HG03457 (cell line): Measurements from ENCODE around the gene CCR5AS.
"Not testable (repeated sequence)": the region's sequence is repeated elsewhere in the genome, so short reads cannot be mapped to it uniquely, and the experiment has no call there.

Experiments used
- ATAC-seq: cut with Tn5 transposase; IDR thresholded peaks from one replicate; pipeline ENCODE4 v1.9.1; 2021; ENCODE audit warnings: moderate number of reproducible peaks; ENCODE audit not compliant: unreplicated experiment

CCR5AS gene

DNA sequence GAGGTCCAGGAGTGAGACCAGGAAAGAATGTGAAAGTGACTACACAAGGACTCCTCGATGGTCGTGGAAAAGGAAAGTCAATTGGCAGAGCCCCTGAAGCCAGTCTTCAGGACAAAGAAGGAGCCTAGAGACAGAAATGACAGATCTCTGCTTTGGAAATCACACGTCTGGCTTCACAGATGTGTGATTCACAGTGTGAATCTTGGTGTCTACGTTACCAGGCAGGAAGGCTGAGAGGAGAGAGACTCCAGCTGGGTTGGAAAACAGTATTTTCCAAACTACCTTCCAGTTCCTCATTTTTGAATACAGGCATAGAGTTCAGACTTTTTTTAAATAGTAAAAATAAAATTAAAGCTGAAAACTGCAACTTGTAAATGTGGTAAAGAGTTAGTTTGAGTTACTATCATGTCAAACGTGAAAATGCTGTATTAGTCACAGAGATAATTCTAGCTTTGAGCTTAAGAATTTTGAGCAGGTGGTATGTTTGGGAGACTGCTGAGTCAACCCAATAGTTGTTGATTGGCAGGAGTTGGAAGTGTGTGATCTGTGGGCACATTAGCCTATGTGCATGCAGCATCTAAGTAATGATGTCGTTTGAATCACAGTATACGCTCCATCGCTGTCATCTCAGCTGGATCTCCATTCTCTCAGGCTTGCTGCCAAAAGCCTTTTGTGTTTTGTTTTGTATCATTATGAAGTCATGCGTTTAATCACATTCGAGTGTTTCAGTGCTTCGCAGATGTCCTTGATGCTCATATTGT lies 47.0 kb downstream of the CCR5AS start:
- no peak for ATAC-seq

DNA sequence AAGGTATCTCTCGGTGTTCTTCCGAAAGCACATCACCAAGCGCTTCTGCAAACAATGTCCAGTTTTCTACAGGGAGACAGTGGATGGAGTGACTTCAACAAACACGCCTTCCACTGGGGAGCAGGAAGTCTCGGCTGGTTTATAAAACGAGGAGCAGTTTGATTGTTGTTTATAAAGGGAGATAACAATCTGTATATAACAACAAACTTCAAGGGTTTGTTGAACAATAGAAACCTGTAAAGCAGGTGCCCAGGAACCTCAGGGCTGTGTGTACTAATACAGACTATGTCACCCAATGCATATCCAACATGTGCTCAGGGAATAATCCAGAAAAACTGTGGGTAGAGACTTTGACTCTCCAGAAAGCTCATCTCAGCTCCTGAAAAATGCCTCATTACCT lies 48.4 kb downstream of the CCR5AS start:
- no peak for ATAC-seq

DNA sequence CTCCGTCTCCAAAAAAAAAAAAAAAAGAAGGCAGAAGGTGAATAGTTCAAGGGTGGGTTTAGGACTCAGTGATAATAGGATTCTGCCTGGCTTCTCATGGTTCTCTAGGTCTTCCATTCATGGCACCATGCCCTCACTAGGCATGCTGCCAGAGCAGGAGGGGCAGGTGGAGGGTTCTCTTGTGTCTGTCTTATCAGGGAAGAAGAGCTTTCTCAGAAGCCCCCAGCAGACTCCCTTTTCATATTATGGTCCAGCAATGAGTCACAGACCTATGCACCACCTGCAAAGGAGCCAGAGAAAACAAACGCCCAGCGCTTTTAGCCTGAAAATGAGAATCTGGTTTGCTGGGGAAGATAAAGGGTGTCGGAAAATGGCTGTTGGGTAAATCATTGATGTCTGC lies 50.0 kb downstream of the CCR5AS start:
- no peak for ATAC-seq

DNA sequence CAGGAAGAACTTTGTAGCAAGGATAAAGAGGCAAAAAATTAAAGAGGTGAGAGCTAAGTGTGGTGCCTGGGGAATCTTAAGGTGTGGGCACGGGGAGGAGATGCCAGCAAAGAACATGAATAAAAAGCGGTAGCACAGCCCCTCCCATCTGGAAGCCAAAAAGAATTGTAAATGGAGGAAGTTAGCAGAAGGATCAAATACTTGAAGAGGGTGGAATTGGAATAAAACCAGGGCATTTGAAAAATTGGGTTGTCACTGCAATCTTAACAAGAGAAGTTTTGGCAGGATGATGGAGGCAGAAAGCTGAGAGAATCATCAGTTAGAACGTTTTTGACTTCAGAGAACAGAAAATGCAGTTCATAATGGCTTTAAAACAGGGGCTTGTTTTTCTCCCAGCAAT lies 50.6 kb downstream of the CCR5AS start:
- ATAC-seq, result no peak

DNA sequence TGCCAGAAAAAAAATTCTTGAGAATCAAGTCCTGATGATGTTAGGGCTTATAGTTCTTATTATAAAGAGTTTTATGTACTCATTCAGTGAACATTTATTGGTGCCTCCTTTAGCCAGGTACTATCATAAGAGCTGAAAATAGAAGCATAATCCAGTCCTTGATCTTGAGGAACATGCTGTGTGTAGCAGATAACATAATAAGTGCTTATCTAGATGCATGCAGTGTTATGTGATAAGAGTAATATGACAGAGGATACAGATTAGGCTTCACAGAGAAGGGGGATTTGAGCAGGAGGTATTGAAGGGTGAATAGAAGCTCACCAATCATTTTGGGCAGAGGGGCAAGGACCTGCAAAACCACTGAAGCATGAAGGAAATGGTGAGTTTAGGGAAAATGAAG lies 51.9 kb downstream of the CCR5AS start:
- ATAC-seq, result no peak

DNA sequence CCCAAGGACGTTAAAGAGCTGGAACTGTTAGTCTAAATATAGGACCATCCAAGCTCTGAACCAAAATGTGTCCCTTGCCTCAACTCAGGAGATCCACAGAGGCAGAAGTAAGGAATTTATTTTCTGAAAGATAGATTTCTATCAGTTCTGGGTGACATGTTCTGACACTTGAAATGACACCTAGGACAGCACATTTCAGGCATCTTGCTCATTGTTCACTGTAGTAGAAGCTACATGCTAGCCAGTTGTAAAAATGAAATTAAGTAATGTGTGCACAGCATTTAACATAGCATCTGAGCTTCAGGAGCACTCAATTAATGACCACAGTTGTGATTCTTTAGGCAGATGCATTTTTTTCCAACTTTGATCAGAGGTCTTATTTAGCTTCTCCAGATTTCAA lies 52.4 kb downstream of the CCR5AS start:
- no peak for ATAC-seq

DNA sequence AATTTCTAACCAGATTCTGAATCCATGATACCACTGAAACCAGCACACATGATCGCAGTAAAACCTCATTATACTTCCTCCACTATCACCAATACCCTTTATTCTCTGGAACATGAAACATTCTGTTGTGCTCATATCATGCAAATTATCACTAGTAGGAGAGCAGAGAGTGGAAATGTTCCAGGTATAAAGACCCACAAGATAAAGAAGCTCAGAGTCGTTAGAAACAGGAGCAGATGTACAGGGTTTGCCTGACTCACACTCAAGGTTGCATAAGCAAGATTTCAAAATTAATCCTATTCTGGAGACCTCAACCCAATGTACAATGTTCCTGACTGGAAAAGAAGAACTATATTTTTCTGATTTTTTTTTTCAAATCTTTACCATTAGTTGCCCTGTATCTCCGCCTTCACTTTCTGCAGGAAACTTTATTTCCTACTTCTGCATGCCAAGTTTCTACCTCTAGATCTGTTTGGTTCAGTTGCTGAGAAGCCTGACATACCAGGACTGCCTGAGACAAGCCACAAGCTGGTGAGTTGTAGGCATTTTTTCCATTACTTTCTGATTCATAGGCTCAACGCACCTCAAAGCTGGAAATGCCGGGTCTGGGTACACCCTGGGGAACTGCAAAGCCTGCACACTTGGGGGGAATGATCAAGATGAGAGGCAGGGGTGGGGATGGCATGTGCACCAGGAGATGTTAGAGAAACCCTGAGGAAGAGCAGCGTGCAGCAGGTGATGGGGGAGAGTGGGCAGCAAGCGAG lies 53.0 kb downstream of the CCR5AS start, which contains the start of gene CCR2:
Gene CCR2 (plus strand): TSS at position 465 of the 764 bp plus-strand sequence. CDS start 3,417 bp downstream, outside the sequence.
- ATAC-seq, result no peak

DNA sequence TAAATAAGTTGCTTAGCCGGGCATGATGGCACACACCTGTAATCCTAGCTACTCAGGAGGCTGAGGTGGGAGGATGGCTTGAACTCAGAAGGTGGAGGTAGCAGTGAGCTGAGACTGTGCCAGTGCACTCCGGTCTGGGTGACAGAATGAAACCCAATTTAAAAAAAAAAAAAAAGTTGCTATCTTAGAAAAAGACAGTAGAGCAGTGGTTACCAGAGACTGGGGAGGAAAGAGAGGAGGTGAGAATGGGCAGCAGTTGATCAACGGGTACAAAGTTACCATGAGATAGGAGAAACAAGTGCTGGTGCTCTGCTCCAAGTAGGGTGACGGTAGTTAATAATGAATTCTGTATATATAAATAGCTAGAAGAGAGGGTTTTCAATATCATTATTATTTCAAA lies 53.8 kb downstream of the CCR5AS start:
- no peak for ATAC-seq

DNA sequence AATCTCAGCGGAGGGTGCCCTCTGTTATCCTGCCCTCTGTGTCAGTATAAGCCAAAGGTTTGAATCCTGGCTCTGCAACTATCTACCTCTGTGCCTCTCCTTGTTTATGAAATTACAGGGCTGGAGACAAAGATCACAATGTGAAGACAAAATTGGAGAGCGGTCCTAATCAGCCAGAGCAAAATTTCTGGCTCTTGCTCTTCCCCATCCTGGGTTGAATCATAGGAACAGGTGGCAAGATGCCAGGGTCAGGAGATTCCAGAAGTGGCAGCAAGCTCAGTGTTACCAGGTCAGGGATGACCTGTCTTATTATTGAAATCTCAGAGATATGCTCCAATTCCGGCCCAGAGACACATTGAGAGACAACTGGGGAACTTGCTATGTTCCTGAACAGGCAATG lies 55.2 kb downstream of the CCR5AS start:
- no peak for ATAC-seq

DNA sequence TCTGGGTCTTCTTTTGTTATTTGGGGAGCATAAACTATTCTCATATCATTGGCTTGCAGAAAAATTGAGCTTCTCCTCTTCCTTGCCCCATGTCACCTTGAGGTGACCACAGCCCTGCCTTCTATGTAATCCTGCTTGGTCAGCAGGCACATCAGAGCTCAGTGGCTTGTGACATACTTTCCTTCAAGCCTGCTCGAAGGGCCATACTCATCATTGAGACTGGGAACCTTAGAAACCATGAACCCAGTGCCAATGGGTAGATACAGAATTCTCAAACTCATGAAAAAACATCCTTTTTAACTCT lies 56.7 kb downstream of the CCR5AS start:
- no peak for ATAC-seq

DNA sequence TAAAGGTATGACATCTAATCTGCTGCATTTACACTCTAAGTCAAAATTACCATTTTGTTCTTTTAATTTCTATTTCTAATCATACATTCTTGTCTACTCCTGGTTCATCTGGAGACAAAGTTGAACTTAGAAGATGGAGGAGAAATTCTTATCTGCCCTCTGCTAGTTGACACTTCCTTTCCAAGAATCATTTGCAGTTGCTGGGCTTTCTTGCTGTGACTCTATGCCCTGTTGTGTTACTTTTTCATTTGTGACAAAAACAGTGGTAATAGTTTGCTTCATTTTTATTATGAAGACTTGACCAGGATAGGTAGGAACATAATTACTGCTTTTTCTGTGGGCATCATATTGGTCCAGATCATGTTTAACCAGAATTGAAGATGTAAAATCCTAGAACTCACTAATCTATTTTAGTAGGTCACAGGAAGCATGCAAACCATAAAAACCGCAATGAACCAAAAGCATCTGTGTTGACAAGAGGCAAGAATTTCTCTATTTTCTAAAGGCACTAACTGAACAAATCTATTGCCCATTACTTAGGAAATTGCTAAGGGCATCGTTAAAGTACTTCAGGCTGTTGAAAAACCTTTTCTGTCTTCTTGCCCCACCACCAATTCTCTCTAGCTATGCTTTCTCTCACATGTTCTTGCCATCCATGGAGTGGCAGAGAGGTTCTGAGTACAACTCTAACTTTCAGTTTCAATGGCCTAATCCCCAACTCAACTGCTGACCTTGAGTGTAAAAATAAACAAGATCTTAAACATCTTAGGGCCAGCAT lies 57.2 kb downstream of the CCR5AS start:
- ATAC-seq, result no peak

DNA sequence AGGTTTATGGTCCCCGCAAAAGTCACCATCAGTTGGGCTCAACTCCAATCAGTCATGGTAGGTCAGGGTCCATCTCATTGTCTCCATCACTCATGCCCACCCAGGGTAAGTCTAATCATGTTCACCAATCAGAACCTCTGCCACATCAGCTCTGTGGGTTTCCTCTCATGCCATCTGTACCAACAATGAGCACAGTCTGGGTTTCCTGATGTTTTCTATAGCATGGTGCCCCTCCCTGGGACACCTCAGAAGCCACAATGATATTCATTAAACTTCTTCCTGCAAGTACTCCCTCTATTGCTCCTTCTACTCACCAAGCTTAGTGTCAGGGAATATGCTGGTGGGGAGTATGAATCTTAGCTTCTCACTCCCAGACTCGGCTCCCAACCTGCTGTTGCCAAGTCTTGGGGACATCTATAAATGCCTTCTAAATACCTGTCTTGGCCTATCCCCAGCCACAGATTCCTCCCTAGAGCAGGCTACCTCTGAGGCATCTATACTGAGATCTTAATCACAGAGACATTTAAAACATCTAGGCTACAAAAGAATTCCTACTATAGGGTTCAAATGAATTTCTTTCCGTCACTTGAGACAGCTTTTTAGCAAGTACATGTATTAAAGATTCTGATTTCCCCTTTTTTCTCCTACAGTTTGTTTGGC lies 57.9 kb downstream of the CCR5AS start:
- ATAC-seq, result no peak

DNA sequence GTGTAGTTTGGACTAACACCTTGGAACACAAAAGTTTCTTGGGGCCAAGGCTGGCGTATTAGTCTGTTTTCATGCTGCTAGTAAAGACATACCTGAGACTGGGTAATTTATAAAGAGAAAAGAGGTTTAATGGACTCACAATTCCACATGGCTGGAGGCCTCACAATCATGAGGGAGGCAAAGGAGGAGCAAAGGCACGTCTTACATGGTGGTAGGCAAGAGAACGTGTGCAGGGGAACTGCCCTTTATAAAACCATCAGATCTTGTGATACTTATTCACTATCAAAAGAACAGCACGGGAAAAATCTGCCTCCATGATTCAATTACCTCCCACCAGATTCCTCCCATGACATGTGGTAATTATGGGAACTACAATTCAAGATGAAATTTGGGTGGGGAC lies 62.4 kb downstream of the CCR5AS start:
- ATAC-seq, result no peak

DNA sequence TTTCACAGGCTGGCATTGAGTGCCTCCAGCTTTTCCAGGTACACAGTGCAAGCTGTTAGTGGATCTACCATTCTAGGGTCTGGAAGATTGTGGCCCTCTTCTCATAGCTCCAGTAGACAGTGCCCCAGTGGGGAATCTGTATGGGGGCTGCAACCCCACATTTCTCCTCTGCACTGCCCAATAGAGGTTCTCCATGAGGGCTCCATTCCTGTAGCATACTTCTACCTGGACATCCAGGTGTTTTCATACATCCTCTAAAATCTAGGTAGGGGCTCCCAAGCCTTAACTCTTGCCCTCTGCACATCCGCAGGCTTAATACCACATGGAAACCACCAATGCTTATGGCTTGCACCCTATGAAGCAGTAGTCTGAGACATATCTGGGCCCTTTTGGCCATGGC lies 68.0 kb downstream of the CCR5AS start:
- no peak for ATAC-seq

DNA sequence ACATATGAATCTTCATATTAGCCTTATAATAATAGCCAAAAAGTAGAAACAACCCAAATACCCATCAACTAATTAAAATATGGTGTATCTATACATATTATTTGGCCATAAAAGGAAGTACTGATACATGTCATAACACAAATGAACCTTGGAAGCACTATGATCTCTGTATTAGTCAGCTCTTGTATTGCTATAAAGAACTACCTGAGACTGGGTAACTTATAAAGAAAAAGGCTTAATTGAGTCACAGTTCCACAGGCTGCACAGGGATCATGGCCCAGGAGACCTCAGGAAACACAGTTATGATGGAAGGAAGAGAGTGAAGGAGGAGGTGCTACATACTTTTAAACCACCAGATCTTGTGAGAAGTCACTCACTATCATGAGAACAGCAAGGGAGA lies 69.0 kb downstream of the CCR5AS start:
- ATAC-seq, result no peak

DNA sequence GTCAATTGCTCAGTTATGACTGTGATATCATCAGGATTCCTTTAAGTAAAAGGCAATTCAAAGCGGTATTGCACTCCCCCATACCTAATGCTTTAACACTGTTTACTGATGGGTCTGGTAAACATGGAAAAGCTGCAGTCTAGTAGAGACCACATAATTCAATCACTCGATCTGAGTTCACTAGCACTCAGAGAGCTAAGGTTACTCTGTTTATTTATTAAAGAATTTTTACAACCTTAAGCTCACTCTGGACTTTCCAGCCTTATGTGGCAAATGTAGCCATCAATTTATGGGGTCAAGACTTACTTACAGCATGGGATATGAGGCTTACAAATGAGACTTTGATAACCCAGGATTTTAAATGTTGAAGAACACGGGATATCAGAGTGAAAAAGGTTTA lies 71.3 kb downstream of the CCR5AS start:
- no peak for ATAC-seq

DNA sequence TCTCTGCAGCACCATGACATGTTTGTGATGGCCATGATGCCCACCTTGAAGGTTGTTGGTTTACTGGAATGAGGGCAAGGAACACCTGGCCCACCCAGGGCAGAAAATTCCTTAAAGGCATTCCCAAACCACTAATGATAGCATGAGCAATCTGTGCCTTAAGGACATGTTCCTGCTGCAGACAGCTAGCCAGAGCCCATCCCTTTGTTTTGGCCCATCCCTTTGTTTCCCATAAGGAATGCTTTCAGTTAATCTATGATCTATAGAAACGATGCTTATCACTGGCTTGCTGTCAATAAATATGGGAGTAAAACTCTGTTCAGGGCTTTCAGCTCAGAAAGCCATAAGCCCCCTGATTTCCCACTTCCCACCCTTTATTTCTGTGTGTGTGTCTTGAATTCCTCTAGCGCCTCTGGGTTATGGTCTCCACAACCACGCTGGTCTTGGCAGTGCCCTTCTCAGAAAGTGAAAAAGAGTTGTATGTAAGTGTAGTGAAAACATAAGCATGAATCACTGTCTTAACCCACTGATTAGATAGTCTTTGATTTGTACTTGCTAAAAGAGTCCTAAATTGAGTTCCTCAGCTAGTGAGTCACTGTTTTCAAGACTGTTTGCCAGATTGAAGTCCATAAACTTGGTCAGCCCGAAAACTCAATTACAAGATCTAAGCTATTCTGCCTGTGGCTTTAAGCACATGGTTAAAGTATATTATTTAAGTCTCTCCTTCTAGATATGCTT lies 72.0 kb downstream of the CCR5AS start:
- no peak for ATAC-seq

DNA sequence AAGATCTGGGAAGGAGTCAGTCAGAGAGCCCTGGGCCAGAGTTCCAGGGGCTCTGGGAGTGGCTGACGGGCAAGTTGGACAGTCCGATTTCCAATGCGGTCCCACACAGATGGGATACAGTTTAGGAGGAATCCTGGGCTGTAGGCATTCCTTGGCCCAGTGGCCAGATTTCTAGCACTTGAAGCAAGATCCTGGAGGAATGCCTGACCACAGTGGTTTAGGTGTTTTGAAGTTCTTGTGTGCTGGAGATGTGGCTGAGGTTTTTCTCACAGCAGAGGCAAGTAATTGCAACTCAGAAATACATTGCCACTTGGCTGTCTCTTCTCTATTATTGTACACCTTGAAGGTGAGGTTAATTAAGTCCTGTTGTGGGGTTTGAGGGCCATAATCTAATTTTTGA lies 76.2 kb downstream of the CCR5AS start:
- not testable (repeated sequence) for ATAC-seq

DNA sequence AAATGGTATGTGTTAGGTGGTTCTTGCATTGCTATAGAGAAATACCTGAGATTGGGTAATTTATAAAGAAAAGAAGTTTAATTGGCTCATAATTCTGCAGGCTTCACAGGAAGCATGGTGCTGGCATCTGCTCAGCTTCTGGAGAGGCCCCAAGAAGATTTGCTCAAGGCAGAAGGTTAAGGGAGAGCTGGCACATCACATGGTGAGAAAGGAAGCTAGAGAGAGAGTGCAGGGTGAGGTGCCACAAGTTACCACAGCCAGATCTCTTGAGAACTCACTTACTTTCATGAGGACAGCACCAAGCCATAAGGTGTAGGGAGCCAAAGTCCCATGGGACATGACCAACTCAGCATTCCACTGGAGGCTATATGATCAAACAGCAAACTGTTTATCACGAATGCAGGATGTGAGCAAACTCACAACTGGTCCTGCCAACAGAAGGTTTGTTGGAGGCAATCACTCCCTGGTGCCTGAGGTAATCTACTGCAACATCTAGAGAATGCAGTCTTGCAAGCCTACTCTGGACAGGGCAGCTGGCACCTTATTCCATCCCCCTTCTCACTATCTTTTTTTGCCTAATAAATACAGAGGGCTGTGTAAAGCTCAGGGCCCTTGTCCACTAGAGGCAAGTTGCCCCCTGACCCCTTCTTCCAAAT lies 81.1 kb downstream of the CCR5AS start:
- ATAC-seq, result no peak

DNA sequence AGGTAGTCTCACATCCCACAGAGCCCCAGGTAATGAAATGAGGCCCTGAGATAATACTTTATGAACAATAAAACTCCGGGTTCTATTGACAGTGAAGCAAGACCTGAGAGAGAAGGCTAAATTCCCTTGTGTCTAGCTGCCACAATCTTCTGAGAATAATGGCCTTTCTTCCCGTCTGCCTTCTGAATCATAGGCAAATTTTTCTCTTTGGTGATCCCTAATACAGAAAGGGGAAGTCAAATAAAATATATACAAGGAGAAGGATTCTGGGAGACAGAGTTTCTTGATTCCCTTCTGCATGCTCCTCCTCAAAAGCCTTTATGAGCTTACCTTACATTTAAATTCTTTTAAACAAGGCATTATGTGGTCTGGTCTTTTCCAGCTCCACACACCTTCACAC lies 82.8 kb downstream of the CCR5AS start:
- ATAC-seq, result no peak
